HepG2 (cell line): ENCODE results near the gene PPP6R2. TPM values are rescaled to one million over a fixed set of nuclear protein-coding genes. Genes with fewer than 3 reads are reported as not detected.

Source experiments
- ATF2 ChIP-seq: sonication (generic); formaldehyde crosslinking; IDR thresholded peaks from 2 replicates; pipeline ENCODE4 v1.4.0; 2020; ENCODE audit warnings: missing genetic modification reagents
- BRD4 ChIP-seq: sonication (generic); formaldehyde crosslinking; IDR thresholded peaks from 2 replicates; pipeline ENCODE4 v1.4.0; 2020; ENCODE audit warnings: missing genetic modification reagents
- CCAR2 ChIP-seq: fragments of 200-400 bp; formaldehyde crosslinking; optimal IDR thresholded peaks from 2 replicates; pipeline ENCODE3; 2018; ENCODE audit warnings: low read depth, mild to moderate bottlenecking, low read length, moderate library complexity
- CSRNP1 ChIP-seq: sonication (generic); formaldehyde crosslinking; IDR thresholded peaks from 2 replicates; pipeline ENCODE4 v1.8.1; 2023; ENCODE audit warnings: mild to moderate bottlenecking, missing genetic modification reagents
- HINFP ChIP-seq: sonication (generic); formaldehyde crosslinking; IDR thresholded peaks from 2 replicates; pipeline ENCODE4 v1.4.0; 2020; ENCODE audit warnings: low read depth, mild to moderate bottlenecking, missing genetic modification reagents
- KDM1A ChIP-seq: IDR thresholded peaks from 2 replicates; pipeline ENCODE4 v1.6.1; 2016; ENCODE audit warnings: missing compliant biosample characterization
- MAZ ChIP-seq, 2 experiments: sonication (generic) in 1 of 2; formaldehyde crosslinking in 1 of 2; IDR thresholded peaks; 2 replicates each; pipeline versions ENCODE4 v1.5.0 to v1.6.1; 2012 to 2020; ENCODE audit warnings: low read depth in 2 of 2, mild to moderate bottlenecking in 2 of 2, borderline replicate concordance in 1 of 2, improper control_type of control experiment in 1 of 2, low read length in 1 of 2, missing genetic modification reagents in 1 of 2, moderate library complexity in 1 of 2
- POLR2AphosphoS2 ChIP-seq: IDR thresholded peaks from 2 replicates; pipeline ENCODE4 v1.6.1; 2011; ENCODE audit warnings: low read depth, low read length, improper control_type of control experiment
- POLR2G ChIP-seq: fragments of 200-400 bp; formaldehyde crosslinking; IDR thresholded peaks from 2 replicates; pipeline ENCODE4 v1.6.1; 2018; ENCODE audit warnings: mild to moderate bottlenecking, low read depth, low read length, moderate library complexity
- SMYD3 ChIP-seq: sonication (generic); formaldehyde crosslinking; IDR thresholded peaks from 2 replicates; pipeline ENCODE4 v1.8.1; 2023; ENCODE audit warnings: mild to moderate bottlenecking, missing genetic modification reagents
- ZFP36L2 ChIP-seq: sonication (generic); formaldehyde crosslinking; IDR thresholded peaks from 2 replicates; pipeline ENCODE4 v1.4.0; 2020; ENCODE audit warnings: missing genetic modification reagents
- ZMAT3 ChIP-seq: sonication (generic); formaldehyde crosslinking; conservative IDR thresholded peaks from 2 replicates; pipeline ENCODE4 v1.7.0; 2021; ENCODE audit warnings: missing genetic modification reagents
- ZNF326 ChIP-seq: sonication (generic); formaldehyde crosslinking; IDR thresholded peaks from 2 replicates; pipeline ENCODE4 v1.4.0; 2020; ENCODE audit warnings: missing genetic modification reagents, borderline replicate concordance
- ZNF33B ChIP-seq: sonication (generic); formaldehyde crosslinking; IDR thresholded peaks from 2 replicates; pipeline ENCODE4 v1.5.1; 2020; ENCODE audit warnings: mild to moderate bottlenecking, missing genetic modification reagents
- ZNF616 ChIP-seq: sonication (generic); formaldehyde crosslinking; IDR thresholded peaks from 2 replicates; pipeline ENCODE4 v1.5.0; 2020; ENCODE audit warnings: low read depth, mild to moderate bottlenecking, missing genetic modification reagents
- ZNF737 ChIP-seq: sonication (generic); formaldehyde crosslinking; IDR thresholded peaks from 2 replicates; pipeline ENCODE4 v1.5.0; 2020; ENCODE audit warnings: missing genetic modification reagents, mild to moderate bottlenecking, borderline replicate concordance
- ZNF776 ChIP-seq: sonication (generic); formaldehyde crosslinking; IDR thresholded peaks from 2 replicates; pipeline ENCODE4 v1.4.0; 2020; ENCODE audit warnings: mild to moderate bottlenecking, missing genetic modification reagents
- ZNF788 ChIP-seq: sonication (generic); formaldehyde crosslinking; IDR thresholded peaks from 2 replicates; pipeline ENCODE4 v1.5.0; 2020; ENCODE audit warnings: mild to moderate bottlenecking, missing genetic modification reagents, borderline replicate concordance
- polyA plus RNA-seq, 8 experiments: library from polyadenylated mRNA; depleted of rRNA in 3 of 8; stranded (reverse) in 7 of 8; unstranded in 1 of 8; fragments of >200 nt; fragmentation: Illumina TruSeq in 4 of 8; extraction: Trizol in 4 of 8; gene quantifications; 2 replicates each; pipeline versions ENCODE4 v1.2.1 to v1.2.3, GENCODE V29; 2011 to 2016; ENCODE audit warnings: low read depth in 4 of 8, missing spikeins in 1 of 8, mixed read lengths in 1 of 8; ENCODE audit not compliant: insufficient read depth in 1 of 8
- total RNA-seq, 5 experiments: library from RNA; depleted of rRNA; stranded (reverse); fragments of >200 nt; fragmentation: Illumina TruSeq; extraction: Trizol; gene quantifications; 2 replicates each; pipeline ENCODE4 v1.2.3, GENCODE V29; 2016; ENCODE audit warnings: low read depth in 1 of 5

PPP6R2 gene
- total and polyA plus RNA-seq, 2 of the 13 experiments (the other 11 are each of a cell fraction or from before 2014, with no cell fraction given): 55.0 to 102 TPM

GRCh38 chr22:50445071-50445879 is 102.1 kb downstream of the PPP6R2 start (continued):
- TF ChIP-seq ZNF788 (0 out of 2 replicates have a peak, but pooled peaks have one; percentile 40), ZMAT3 (CRISPR knock-in tag) (no peak), BRD4 (CRISPR knock-in tag) (no peak), KDM1A (CRISPR knock-in tag) (no peak), ZFP36L2 (CRISPR knock-in tag) (no peak), POLR2G (peak; percentile 78; the same call in 1 of the 2 replicates), HINFP (CRISPR knock-in tag) (no peak), CSRNP1 (CRISPR knock-in tag) (no peak), ZNF616 (CRISPR knock-in tag) (no peak), ZNF737 (CRISPR knock-in tag) (0 out of 2 replicates have a peak, but pooled peaks have one; percentile 26), ZNF33B (0 out of 2 replicates have a peak, but pooled peaks have one; percentile 18), CCAR2 (no peak), ZNF326 (CRISPR knock-in tag) (no peak), SMYD3 (CRISPR knock-in tag) (no peak), ZNF776 (CRISPR knock-in tag) (peak; percentile 31; the same call in 1 of the 2 replicates), MAZ (IDR thresholded peaks at IDR 0.05; ENCODE audit: borderline replicate concordance, low read depth, low read length) (no peak), MAZ (CRISPR knock-in tag; IDR thresholded peaks at IDR 0.05; ENCODE audit: low read depth) (peak; percentile 24; the same call in 1 of the 2 replicates), ATF2 (no peak), POLR2AphosphoS2 (0 out of 2 replicates have a peak, but pooled peaks have one; percentile 22)
